ENCODE data around the gene ADRA1B.

GRCh38 chr5:159886296-159886695, 30.0 kb upstream of the ADRA1B start:
- no peak for TF ChIP-seq POLR2AphosphoS5 (IDR thresholded peaks at IDR 0.05)
- TF ChIP-seq CTCF (IDR thresholded peaks at IDR 0.05) = no peak
- TF ChIP-seq POLR2A (IDR thresholded peaks at IDR 0.05) = no peak
